ENCODE measurements around the gene MERTK. TPM values are rescaled to one million over a fixed set of nuclear protein-coding genes. Genes with fewer than 3 reads are reported as not detected.
"Not testable (repeated sequence)": the region's sequence is repeated elsewhere in the genome, so short reads cannot be mapped to it uniquely, and the experiment has no call there.

MERTK gene
- total and polyA plus RNA-seq, 2 of the 13 experiments (the other 11 are each of a cell fraction or from before 2014, with no cell fraction given) = 37.3 to 44.7 TPM

DNA sequence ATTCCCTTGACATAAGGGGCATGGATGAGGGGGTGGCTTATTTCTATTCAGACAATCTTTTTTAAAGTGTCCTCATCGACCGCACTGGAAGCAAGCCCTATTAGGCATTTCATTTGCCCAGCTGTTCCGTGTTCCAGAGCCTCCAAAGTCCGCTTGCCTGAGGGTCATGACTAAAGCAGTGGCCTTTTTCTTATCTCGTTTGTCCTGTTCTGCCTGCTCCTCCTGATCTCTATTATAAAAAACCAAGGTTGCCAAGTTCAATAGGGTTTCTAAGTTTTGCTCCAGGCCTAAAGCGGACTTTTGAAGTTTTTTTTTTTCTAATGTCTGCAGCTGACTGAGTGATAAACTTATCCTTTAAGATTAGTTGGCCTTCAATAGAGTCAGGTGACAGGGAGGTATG, 143.1 kb downstream of the MERTK start:
- TF ChIP-seq TFAP4 (IDR thresholded peaks at IDR 0.05; ENCODE audit: borderline replicate concordance, low read depth) (0 out of 2 replicates have a peak, but pooled peaks have one; percentile 23), SRF (IDR thresholded peaks at IDR 0.05; ENCODE audit: low read depth, low read length) (peak; percentile 41; the same call in 1 of the 2 replicates)
- H3K79me2 ChIP-seq (ENCODE audit: insufficient read depth, low read length); in situ Hi-C loops (cut with HindIII; ENCODE audit: extremely low pct_ligation_motif_present, low pct_unique_long_range_greater_than_20kb); H3K27me3 ChIP-seq (ENCODE audit: control insufficient read depth in 1 of 2, insufficient read depth in 2 of 2, low read length in 2 of 2); DNase-seq (ENCODE audit: low spot score); POLR2A ChIA-PET; FAIRE-seq; H3K36me3 ChIP-seq (replicated peaks in 1 of 2; ENCODE audit: control insufficient read depth in 1 of 2, insufficient read depth in 2 of 2, low read length in 2 of 2); H2AFZ ChIP-seq (ENCODE audit: low read length); BruUV-seq (replicated peaks); ATAC-seq; intact Hi-C loops (cut with micrococcal nuclease; ENCODE audit: unreplicated experiment); H3K4me3 ChIP-seq (replicated peaks in 1 of 3; ENCODE audit: insufficient read depth in 1 of 3, low read depth in 2 of 3, low read length in 3 of 3); H3K9ac ChIP-seq (ENCODE audit: insufficient read depth, low read depth, low read length); H3K27ac ChIP-seq (ENCODE audit: extremely low read length, insufficient read depth, low read length); H4K20me1 ChIP-seq (ENCODE audit: insufficient read depth, low read length); CTCF ChIA-PET (ENCODE audit: low intra/inter-chr PET ratio, low total read pairs): not testable (repeated sequence)
- Histone ChIP-seq H3K4me2 (ENCODE audit: low read depth, low read length) (peak overlapping the region; percentile 37), H3K4me1 (ENCODE audit: insufficient read depth, low read length) (peaks cover 25% of the 10 kb centered on the region), H3K9me3 (ENCODE audit: low read length) (peaks cover 25% of the 10 kb centered on the region)
- WGBS (ENCODE audit: low lambda C conversion rate) = 4% methylated on average over 6 of the region's 6 CpGs

DNA sequence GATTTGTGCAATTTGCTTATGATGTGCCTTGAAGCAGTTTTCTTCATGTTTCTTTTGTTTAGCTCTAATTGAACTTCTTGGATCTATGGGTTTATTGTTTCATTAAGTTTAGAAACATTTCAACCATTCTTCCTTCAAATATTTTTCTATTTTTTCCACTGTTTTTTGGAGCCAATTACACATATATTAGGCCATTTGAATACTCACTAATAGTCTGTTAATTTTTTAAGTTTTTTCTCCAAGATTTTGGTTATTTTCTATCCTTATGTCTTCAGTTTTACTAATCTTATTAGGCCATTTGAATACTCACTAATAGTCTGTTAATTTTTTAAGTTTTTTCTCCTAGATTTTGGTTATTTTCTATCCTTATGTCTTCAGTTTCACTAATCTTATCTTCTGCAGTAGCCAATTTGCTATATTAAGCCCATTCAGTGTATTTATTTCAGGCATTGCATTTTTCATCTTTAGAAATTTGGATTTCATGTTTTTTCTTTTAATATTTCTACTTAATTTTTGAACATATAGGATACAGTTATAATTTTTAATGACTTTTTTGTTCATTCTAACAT, 147.1 kb downstream of the MERTK start:
- Histone ChIP-seq H3K4me1 (ENCODE audit: insufficient read depth, low read length) (peaks cover 51% of the 10 kb centered on the region), H3K9me3 (ENCODE audit: low read length) (peaks cover 19% of the 10 kb centered on the region), H4K20me1 (ENCODE audit: insufficient read depth, low read length) (no peaks in the 10 kb centered on the region), H3K27me3 (ENCODE audit: control insufficient read depth in 1 of 2, insufficient read depth in 2 of 2, low read length in 2 of 2) (peaks cover 0 to under 1% of the 10 kb centered on the region in 2 experiments; a peak in 1 of 5 replicates), H3K4me3 (replicated peaks in 1 of 3; ENCODE audit: insufficient read depth in 1 of 3, low read depth in 2 of 3, low read length in 3 of 3) (no peak overlapping the region), H3K79me2 (ENCODE audit: insufficient read depth, low read length) (no peaks in the 10 kb centered on the region), H2AFZ (ENCODE audit: low read length) (no peak overlapping the region), H3K27ac (ENCODE audit: extremely low read length, insufficient read depth, low read length) (no peak overlapping the region), H3K9ac (ENCODE audit: insufficient read depth, low read depth, low read length) (no peak overlapping the region), H3K36me3 (replicated peaks in 1 of 2; ENCODE audit: control insufficient read depth in 1 of 2, insufficient read depth in 2 of 2, low read length in 2 of 2) (no peaks in the 10 kb centered on the region), H3K4me2 (ENCODE audit: low read depth, low read length) (no peak overlapping the region)
- ATAC-seq (no peak), DNase-seq (ENCODE audit: low spot score) (no peak), FAIRE-seq (no peak)
- no TSS peak for BruUV-seq (replicated peaks)
- ChIA-PET CTCF (ENCODE audit: low intra/inter-chr PET ratio, low total read pairs) (no interaction called here), POLR2A (interaction anchor here (1.6 kb wide), 1 partner anchor 148 kb away, joined by 5 read pairs; no protein-coding TSS in a partner anchor)
- intact Hi-C loops (cut with micrococcal nuclease; ENCODE audit: unreplicated experiment) (loop anchor here (2.0 kb wide), 1 partner anchor 65 kb away; no protein-coding TSS in a partner anchor), in situ Hi-C loops (cut with HindIII; ENCODE audit: extremely low pct_ligation_motif_present, low pct_unique_long_range_greater_than_20kb) (no loop called here)
- TF ChIP-seq ZNF230 (CRISPR knock-in tag; IDR thresholded peaks at IDR 0.05) (no peak), MZF1 (CRISPR knock-in tag; IDR thresholded peaks at IDR 0.05; ENCODE audit: borderline replicate concordance) (no peak), MTA3 (CRISPR knock-in tag; IDR thresholded peaks at IDR 0.05) (no peak)
